GM18861 (cell line): ENCODE data around the gene GPX7.

ENCODE experiments used
- ATAC-seq: cut with Tn5 transposase; IDR thresholded peaks from one replicate; pipeline ENCODE4 v1.9.1; 2021; ENCODE audit not compliant: unreplicated experiment

Gene GPX7

GRCh38 chr1:52628614-52629324 lies 26.6 kb downstream of the GPX7 start:
- ATAC-seq = no peak

DNA sequence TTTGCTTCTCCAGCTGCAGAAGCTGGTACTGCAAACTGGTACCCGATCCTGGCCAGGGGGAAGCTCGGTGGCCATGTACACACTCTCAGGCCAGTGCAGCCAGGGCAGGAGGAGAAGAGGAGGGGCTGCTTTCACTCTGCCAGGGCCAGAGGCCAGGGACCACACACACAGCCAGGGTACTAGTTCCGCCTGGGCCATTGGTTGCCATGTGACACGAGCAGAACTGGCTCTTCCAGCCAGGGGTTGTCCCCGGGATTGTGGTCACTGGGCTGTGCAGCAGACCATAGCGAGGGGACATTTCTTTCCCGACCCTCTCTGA lies 27.1 kb downstream of the GPX7 start:
- no peak for ATAC-seq

DNA sequence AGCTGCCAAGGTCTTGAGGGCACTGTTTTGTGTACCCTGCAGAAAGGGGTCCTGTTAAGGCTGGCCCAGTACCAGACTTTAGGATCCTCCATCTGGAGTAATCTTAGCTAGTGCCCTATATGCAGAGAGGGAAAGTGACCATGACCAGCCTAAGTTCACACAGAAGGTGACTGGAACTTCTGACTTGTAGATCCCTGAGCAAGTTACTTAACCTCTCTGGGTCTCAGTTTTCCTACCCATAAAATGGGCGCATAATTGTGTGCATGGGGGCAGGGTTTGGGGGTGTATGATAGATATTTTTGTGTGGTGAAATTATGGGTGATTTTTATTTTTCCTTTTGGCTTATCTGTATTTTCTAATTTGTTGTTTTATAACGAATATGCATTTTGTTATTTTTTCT lies 27.5 kb downstream of the GPX7 start:
- no peak for ATAC-seq

GRCh38 chr1:52631759-52632331 lies 29.7 kb downstream of the GPX7 start:
- ATAC-seq = no peak

DNA sequence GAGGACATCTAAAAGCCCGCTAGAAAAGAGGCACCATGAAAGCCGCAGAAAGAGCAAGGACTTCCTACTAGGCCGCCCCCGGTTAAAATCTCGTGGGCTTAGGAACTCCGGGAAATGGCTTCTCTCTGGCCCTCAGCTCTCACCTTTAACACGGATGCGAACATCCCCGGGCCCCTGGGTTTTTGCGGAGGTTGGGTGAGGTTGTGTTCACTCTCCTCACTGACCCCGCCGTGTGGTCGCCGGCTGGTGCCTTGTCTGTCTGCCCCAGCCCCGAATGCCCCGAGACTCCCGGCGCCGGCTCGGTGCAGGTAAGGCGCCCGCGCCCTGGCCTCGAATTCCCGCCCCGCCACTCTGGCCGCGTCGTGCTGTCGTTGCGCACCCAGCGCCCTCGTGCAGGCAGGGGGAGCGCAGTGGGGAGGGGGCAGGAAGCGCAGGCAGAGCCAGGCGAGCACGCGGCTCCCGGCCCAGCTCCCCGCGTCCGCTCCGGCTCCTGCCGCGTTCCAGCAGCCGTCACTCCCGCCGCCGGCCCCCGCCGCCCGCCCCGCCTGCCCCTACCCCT lies 30.6 kb downstream of the GPX7 start, which contains the start of gene SHISAL2A:
Gene SHISAL2A, plus strand, starts transcription at position 437 of the 559 bp plus-strand sequence. CDS start 326 bp downstream, outside the sequence.
- no peak for ATAC-seq

GRCh38 chr1:52633291-52633754 lies 31.2 kb downstream of the GPX7 start:
- no peak for ATAC-seq

DNA sequence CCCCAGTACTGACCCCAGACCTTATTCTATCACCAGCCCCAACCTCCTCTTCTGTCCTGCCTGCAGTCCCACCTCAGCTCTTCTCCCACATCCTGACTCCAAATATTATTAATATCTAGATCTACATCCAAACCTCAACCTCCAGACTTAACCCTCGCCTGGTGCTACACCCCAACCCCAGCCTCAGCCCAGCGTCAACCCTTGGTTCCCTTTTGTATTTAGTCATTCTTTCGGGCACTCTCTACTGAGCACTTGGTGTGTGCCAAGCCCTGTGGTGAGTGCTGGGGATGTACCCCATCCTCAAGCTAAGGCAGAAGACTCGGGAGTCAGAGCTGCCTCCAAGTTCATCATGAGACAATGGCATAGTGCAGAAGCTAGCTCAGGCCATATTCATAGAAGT lies 31.9 kb downstream of the GPX7 start:
- ATAC-seq = no peak

DNA sequence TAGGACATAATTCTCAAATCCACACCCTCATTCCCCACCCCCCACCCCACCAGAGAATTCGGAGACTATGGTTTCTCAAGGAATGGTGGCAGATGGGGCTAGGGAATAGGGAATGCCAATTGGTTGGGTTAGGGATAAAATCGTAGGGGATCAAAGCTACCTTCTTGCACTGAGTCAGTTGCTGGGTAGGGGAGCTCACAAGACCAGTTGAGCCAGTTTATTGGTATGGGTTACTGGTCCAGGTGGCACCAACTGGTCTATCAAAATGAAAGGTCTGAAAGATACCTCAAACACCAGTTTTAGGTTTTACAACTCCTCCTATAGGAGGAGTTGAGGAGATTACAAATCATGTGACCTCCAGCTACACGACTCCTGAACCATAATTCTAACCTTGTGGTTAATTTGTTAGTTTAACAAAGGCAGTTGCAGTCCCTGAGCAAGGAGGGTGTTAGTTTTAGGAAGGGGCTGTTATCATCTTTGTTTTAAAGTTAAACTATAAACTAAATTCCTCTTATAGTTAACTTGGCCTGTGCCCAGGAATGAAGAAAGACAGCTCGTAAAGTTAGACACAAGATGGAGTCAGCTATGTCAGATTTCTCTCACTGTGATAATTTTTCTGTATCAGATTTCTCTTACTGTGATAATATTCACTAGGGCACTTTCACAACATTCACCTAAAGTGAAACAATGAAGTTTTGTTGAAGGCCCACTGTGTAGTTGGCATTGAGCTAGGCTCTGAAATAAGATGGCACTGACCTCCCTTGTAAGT lies 33.3 kb downstream of the GPX7 start:
- no peak for ATAC-seq

GRCh38 chr1:52636721-52637695 lies 34.8 kb downstream of the GPX7 start:
- ATAC-seq = peak; percentile 64

GRCh38 chr1:52637946-52638345 lies 35.8 kb downstream of the GPX7 start:
- no peak for ATAC-seq

DNA sequence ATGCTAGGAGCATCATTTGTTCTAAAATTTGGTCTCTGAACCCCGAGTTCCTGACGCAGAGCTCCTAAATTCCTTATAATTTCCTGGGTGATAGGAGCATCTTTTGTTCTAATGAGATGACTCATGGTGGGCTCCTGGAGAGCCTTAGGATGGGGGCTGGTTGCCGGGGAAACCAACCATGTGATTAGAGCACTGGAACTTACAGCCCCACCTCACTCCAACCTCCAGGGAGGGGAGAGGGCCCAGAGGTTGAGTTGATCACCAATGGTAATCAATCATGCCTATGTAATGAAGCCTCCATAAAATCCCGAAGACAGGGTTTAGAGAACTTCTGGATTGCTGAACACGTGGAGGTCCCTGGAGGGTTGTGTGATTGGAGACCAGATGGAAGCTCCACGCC lies 38.5 kb downstream of the GPX7 start:
- no peak for ATAC-seq

DNA sequence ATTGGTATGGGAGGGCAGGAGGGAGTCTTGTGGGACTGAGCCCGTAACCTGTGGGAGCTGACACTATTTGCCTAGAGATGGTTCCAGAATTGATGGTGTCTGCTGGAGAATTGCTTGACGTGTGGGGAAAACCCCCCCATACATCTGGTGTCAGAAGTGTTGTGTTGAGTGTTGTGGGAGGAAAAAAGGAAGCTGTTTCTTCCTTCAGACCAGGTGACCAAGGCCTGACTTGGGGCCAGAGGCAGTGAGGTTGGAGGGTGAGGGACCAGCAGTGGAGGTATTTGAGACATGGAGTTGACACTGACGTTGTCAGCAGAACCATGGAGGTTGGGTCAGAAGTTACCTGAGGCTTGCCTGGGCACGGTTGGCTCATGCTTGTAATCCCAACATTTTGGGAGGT lies 39.1 kb downstream of the GPX7 start:
- ATAC-seq = no peak

DNA sequence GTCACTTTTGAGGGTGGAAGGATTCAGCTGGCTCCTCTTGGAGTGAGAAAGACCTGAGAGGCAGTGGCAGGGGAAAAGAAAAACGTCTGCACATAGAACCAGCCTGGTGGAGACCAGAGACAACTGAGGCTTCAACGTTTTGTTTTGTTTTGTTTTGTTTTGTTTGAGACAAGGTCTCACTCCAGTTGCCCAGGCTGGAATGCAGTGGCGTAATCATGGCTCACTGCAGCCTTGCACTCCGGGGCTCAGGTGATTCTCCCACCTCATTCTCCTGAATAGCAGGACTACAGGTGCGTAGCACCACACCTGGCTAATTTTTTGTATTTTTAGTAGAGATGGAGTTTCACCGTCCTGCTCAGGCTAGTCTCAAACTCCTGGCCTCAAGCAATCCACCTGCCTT lies 43.1 kb downstream of the GPX7 start:
- ATAC-seq = no peak

DNA sequence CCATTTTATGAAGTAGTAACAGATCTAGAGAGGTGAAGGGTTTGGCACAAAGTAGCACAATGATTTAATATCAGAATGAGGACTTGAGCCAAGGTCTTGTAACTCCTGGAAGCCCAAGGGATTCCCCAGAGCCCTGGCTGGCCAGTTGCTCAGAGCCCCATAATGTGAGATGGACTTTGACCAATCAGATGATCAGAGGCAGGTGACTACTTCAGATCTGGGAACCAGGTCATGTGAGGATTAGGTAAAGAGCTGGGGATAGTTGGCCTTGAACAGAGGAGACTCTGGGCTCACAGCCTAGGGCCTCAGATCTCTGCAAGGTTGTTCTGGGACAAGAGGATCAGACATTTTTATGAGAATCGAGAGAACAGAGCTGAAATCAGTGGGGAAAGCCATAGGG lies 49.7 kb downstream of the GPX7 start:
- no peak for ATAC-seq

GRCh38 chr1:52653207-52653849 lies 51.2 kb downstream of the GPX7 start:
- ATAC-seq = no peak

- ATAC-seq = no peak
These were observed 51.9 kb downstream of the GPX7 start for GRCh38 chr1:52654063-52654462.

DNA sequence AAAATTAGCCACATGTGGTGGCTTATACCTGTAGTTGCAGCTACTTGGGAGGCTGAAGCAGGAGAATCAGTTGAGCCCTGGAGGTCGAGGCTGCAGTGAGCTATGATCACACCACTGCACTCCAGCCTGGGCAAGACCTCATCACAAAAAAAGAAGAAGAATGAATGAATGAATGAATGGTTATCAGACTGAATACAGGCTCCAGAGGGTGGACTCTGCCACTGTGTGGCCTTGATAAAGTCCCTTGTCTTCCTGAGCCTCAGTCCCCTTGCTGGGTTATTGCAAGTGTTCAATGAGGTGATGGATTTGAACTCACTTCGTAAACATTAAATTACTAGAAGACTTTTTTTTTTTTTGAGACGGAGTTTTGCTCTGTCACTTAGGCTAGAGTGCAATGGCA lies 55.5 kb downstream of the GPX7 start:
- no peak for ATAC-seq
